C1 segment of cervical spinal cord (tissue), 14 donors: ENCODE data around the gene FBXL14.
"Not testable (repeated sequence)": the region's sequence is repeated elsewhere in the genome, so short reads cannot be mapped to it uniquely, and the experiment has no call there.

Experiments
- DNase-seq, 14 donors: peaks; one replicate each; lab custom pipeline; 2025; lab: John Stamatoyannopoulos, UW

The FBXL14 gene

GRCh38 chr12:1620092-1620491 is 25.7 kb upstream of the FBXL14 start:
- no peak for DNase-seq

GRCh38 chr12:1619587-1619986 is 25.2 kb upstream of the FBXL14 start:
- peak in 3 of 14 donors; percentile 9 to 47 (median 12) for DNase-seq

GRCh38 chr12:1619159-1619558 is 24.8 kb upstream of the FBXL14 start:
- no peak for DNase-seq

- no peak for DNase-seq
Observed at GRCh38 chr12:1618489-1618888, 24.1 kb upstream of the FBXL14 start.

GRCh38 chr12:1616233-1617066 is 22.1 kb upstream of the FBXL14 start:
- peak in 1 of 14 donors; percentile 32 for DNase-seq

- DNase-seq, result no peak
Observed at GRCh38 chr12:1614360-1614759, 20.0 kb upstream of the FBXL14 start.

GRCh38 chr12:1613860-1614259 is 19.5 kb upstream of the FBXL14 start:
- DNase-seq, result no peak

- no peak for DNase-seq
Observed at GRCh38 chr12:1611803-1612572, 17.6 kb upstream of the FBXL14 start.

- no peak for DNase-seq
Observed at GRCh38 chr12:1610072-1610643, 15.8 kb upstream of the FBXL14 start.

- no peak for DNase-seq
Observed at GRCh38 chr12:1608713-1609119, 14.3 kb upstream of the FBXL14 start.

- DNase-seq, result no peak
Observed at GRCh38 chr12:1607940-1608712, 13.7 kb upstream of the FBXL14 start.

GRCh38 chr12:1606021-1606622 is 11.7 kb upstream of the FBXL14 start:
- peak in 8 of 14 donors; percentile 53 to 75 (median 70) for DNase-seq

GRCh38 chr12:1605129-1606020 is 11.0 kb upstream of the FBXL14 start:
- DNase-seq, result peak in 13 of 14 donors; percentile 12 to 86 (median 72)

- no peak for DNase-seq
Observed at GRCh38 chr12:1604464-1604863, 10.1 kb upstream of the FBXL14 start.

GRCh38 chr12:1603269-1603993 is 9.1 kb upstream of the FBXL14 start:
- DNase-seq, result no peak

GRCh38 chr12:1602706-1603105 is 8.3 kb upstream of the FBXL14 start:
- DNase-seq, result not testable (repeated sequence)

- no peak for DNase-seq
Observed at GRCh38 chr12:1598757-1599156, 4.4 kb upstream of the FBXL14 start.

GRCh38 chr12:1595690-1596347 is 1.4 kb upstream of the FBXL14 start:
- DNase-seq, result peak in 1 of 14 donors; percentile 53

GRCh38 chr12:1595026-1595561 is 713 bp upstream of the FBXL14 start:
- peak in 9 of 14 donors; percentile 46 to 76 (median 67) for DNase-seq
